GM23338 (cell line): ENCODE data around the gene TTLL9. TPM values are rescaled to one million over a fixed set of nuclear protein-coding genes. Genes with fewer than 3 reads are reported as not detected.

Source experiments
- ATAC-seq: fragments of 200-7000 bp; cut with Tn5 transposase; 3 replicates; pipeline ENCODE4 v1.9.1; 2020
- DNase-seq: peaks from one replicate; pipeline ENCODE4 v3.0.0-alpha.2; 2015; ENCODE audit warnings: low spot score
- H2AFZ ChIP-seq: fragments of 200-600 bp; sonication (generic); 2 replicates; pipeline ENCODE4 v1.8.0; 2016; ENCODE audit warnings: antibody characterized with exemption, mild to moderate bottlenecking, moderate library complexity
- H3F3A ChIP-seq: fragments of 200-600 bp; sonication (generic); replicated peaks from 2 replicates; pipeline ENCODE4 v1.8.0; 2017; ENCODE audit warnings: antibody characterized with exemption, mixed run types, low read depth
- H3K27ac ChIP-seq: fragments of 200-600 bp; sonication (generic); 2 replicates; pipeline ENCODE4 v1.6.1; 2016; ENCODE audit warnings: low read depth
- H3K27me3 ChIP-seq: fragments of 200-600 bp; sonication (generic); 2 replicates; pipeline ENCODE4 v1.8.0; 2016; ENCODE audit warnings: mild to moderate bottlenecking, mixed run types, moderate library complexity; ENCODE audit not compliant: insufficient read depth
- H3K36me3 ChIP-seq: fragments of 200-600 bp; sonication (generic); 2 replicates; pipeline ENCODE4 v1.8.0; 2016; ENCODE audit warnings: mild to moderate bottlenecking; ENCODE audit not compliant: insufficient read depth
- H3K4me1 ChIP-seq: fragments of 200-600 bp; sonication (generic); 2 replicates; pipeline ENCODE4 v1.8.0; 2016; ENCODE audit warnings: mild to moderate bottlenecking, moderate library complexity; ENCODE audit not compliant: insufficient read depth
- H3K4me2 ChIP-seq: fragments of 200-600 bp; sonication (generic); 2 replicates; pipeline ENCODE4 v1.7.1; 2017; ENCODE audit warnings: mixed run types
- H3K4me3 ChIP-seq: fragments of 200-600 bp; sonication (generic); 2 replicates; pipeline ENCODE4 v1.6.1; 2016; ENCODE audit warnings: mixed run types
- H3K79me2 ChIP-seq: fragments of 200-600 bp; sonication (generic); replicated peaks from 2 replicates; pipeline ENCODE4 v1.8.0; 2017; ENCODE audit warnings: mild to moderate bottlenecking; ENCODE audit not compliant: insufficient read depth
- H3K9me2 ChIP-seq: fragments of 200-600 bp; sonication (generic); 2 replicates; pipeline ENCODE4 v1.8.0; 2017; ENCODE audit not compliant: insufficient read depth
- H4K20me1 ChIP-seq: fragments of 200-600 bp; sonication (generic); replicated peaks from 2 replicates; pipeline ENCODE4 v1.8.0; 2017; ENCODE audit warnings: mild to moderate bottlenecking; ENCODE audit not compliant: insufficient read depth
- H3K27ac Mint-ChIP-seq: 2 replicates; pipeline ENCODE4 v1.8.0; 2020; ENCODE audit warnings: inconsistent platforms, mild to moderate bottlenecking, moderate library complexity, mixed read lengths
- H3K27me3 Mint-ChIP-seq: 3 replicates; pipeline ENCODE4 v1.8.0; 2022; ENCODE audit warnings: low read depth, mild to moderate bottlenecking, moderate library complexity, mixed read lengths, inconsistent platforms; ENCODE audit not compliant: insufficient read depth, poor library complexity
- H3K36me3 Mint-ChIP-seq: 3 replicates; pipeline ENCODE4 v1.8.0; 2021; ENCODE audit warnings: low read depth, mild to moderate bottlenecking, inconsistent platforms, moderate library complexity, mixed read lengths
- H3K4me1 Mint-ChIP-seq: 3 replicates; pipeline ENCODE4 v1.8.0; 2020; ENCODE audit warnings: mild to moderate bottlenecking, inconsistent platforms, mixed read lengths
- H3K4me3 Mint-ChIP-seq: 3 replicates; pipeline ENCODE4 v1.8.0; 2021; ENCODE audit warnings: moderate library complexity, mild to moderate bottlenecking, inconsistent platforms, mixed read lengths
- H3K9me3 Mint-ChIP-seq: 3 replicates; pipeline ENCODE4 v1.8.0; 2020; ENCODE audit warnings: moderate library complexity, mild to moderate bottlenecking, inconsistent platforms, mixed read lengths
- CREB1 ChIP-seq: fragments of 250-450 bp; sonication (Bioruptor Pico); IDR thresholded peaks from 2 replicates; pipeline ENCODE4 v1.5.0; 2020; ENCODE audit warnings: low read depth, mild to moderate bottlenecking, moderate library complexity
- EZH2 ChIP-seq: fragments of 200-600 bp; sonication (generic); IDR thresholded peaks from one replicate; pipeline ENCODE4 v1.8.0; 2017; ENCODE audit warnings: antibody characterized with exemption, mild to moderate bottlenecking, low read depth; ENCODE audit not compliant: unreplicated experiment
- EZH2phosphoT487 ChIP-seq: fragments of 200-600 bp; sonication (generic); IDR thresholded peaks from one replicate; pipeline ENCODE4 v1.8.1; 2018; ENCODE audit warnings: antibody characterized with exemption; ENCODE audit not compliant: unreplicated experiment
- JUNB ChIP-seq: IDR thresholded peaks from one replicate; pipeline ENCODE4 v1.6.1; 2016; ENCODE audit warnings: antibody characterized with exemption; ENCODE audit not compliant: unreplicated experiment
- NANOG ChIP-seq: IDR thresholded peaks from 2 replicates; pipeline ENCODE4 v1.6.1; 2016; ENCODE audit warnings: antibody characterized with exemption, borderline replicate concordance
- STAT1 ChIP-seq: IDR thresholded peaks from one replicate; pipeline ENCODE4 v1.6.1; 2016; ENCODE audit warnings: antibody characterized with exemption; ENCODE audit not compliant: unreplicated experiment
- ZNF331 ChIP-seq: fragments of 250-450 bp; sonication (Bioruptor Pico); IDR thresholded peaks from 2 replicates; pipeline ENCODE4 v1.5.0; 2020; ENCODE audit warnings: low read depth, mild to moderate bottlenecking, moderate library complexity
- polyA plus RNA-seq: library from polyadenylated mRNA; unstranded; fragments of >200 nt; fragmentation: Nextera tagmentation; extraction: Ambion mirVana; gene quantifications from 2 replicates; pipeline ENCODE4 v1.2.1, GENCODE V29; 2016
- total RNA-seq: library from RNA; depleted of rRNA; stranded (reverse); fragments of >200 nt; shearing (Covaris generic); gene quantifications from 2 replicates; pipeline ENCODE4 v1.2.3, GENCODE V29; 2014
- TF ChIP-seq, protein P1 (sequence below): IDR thresholded peaks from one replicate; pipeline ENCODE4 v1.6.1; 2018; ENCODE audit warnings: antibody characterized with exemption; ENCODE audit not compliant: unreplicated experiment
- TF ChIP-seq, protein P2 (sequence below): IDR thresholded peaks from 2 replicates; pipeline ENCODE4 v1.6.1; 2016; ENCODE audit warnings: antibody characterized with exemption
- TF ChIP-seq, protein P3 (sequence below), 2 experiments: fragments of 200-600 bp in 1 of 2; sonication (generic) in 1 of 2; conservative IDR thresholded peaks; 2 replicates each; pipeline versions ENCODE4 v1.5.1 to v1.6.1; 2016 to 2017; ENCODE audit warnings: antibody characterized with exemption in 2 of 2, low read depth in 2 of 2, mild to moderate bottlenecking in 2 of 2, moderate library complexity in 1 of 2

The TTLL9 gene
- total and polyA plus RNA-seq, 2 experiments from 2014 or later: not detected

DNA sequence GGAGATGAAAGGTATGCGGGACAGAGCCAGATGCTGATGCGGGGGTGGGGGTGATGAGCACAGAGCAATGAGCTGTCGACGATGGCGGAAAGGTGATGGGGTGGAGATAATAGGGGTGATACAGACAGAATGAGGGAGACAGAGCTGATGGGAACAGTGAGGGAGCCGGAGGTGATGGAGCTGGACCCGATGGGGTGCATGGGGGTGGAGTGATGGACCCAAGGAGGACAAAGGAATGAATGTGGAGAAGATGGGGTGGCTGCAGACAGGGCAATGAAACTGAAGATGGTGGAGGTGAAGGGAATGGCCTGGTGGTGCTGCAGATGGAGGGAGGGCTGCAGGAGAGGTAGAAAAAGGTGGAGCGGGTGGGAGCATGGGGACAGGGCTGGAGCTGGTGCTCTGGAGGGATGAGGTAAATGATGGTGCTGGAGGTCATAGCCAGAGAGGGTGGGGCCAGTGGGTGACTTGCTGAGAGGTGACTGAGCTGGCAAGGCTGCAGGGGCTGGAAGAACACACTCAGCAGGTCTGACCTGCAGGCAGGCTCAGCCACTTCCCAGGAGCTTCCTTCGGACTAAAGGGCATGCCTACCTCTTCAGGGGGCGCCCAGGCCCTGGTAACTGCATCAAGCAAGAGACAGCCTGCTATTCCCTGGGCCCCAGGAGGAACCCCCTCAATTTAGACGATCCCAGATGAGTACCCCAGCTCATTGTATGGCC is 19.0 kb upstream of the TTLL9 start (continued):
- TF ChIP-seq, protein P1, sequence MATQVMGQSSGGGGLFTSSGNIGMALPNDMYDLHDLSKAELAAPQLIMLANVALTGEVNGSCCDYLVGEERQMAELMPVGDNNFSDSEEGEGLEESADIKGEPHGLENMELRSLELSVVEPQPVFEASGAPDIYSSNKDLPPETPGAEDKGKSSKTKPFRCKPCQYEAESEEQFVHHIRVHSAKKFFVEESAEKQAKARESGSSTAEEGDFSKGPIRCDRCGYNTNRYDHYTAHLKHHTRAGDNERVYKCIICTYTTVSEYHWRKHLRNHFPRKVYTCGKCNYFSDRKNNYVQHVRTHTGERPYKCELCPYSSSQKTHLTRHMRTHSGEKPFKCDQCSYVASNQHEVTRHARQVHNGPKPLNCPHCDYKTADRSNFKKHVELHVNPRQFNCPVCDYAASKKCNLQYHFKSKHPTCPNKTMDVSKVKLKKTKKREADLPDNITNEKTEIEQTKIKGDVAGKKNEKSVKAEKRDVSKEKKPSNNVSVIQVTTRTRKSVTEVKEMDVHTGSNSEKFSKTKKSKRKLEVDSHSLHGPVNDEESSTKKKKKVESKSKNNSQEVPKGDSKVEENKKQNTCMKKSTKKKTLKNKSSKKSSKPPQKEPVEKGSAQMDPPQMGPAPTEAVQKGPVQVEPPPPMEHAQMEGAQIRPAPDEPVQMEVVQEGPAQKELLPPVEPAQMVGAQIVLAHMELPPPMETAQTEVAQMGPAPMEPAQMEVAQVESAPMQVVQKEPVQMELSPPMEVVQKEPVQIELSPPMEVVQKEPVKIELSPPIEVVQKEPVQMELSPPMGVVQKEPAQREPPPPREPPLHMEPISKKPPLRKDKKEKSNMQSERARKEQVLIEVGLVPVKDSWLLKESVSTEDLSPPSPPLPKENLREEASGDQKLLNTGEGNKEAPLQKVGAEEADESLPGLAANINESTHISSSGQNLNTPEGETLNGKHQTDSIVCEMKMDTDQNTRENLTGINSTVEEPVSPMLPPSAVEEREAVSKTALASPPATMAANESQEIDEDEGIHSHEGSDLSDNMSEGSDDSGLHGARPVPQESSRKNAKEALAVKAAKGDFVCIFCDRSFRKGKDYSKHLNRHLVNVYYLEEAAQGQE: no peak

DNA sequence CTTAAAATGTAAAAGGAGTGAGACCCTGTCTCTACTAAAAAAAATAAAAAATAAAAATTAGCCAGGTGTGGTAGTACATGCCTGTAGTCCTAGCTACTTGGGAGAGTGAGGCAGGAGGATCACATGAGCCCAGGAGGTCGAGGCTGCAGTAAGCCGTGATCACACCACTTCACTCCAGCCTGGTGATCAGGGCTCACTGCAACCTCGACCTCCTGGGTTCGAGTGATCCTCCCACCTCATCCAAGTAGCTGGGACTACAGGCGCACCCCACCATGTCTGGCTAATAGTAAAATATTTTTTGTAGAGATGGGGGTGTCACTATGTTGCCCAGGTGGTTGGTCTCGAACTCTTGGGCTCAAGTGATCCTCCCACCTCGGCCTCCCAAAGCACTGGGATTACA is 17.0 kb upstream of the TTLL9 start:
- no peaks in the 10 kb centered on the region; the same call in 1 of the 2 replicates for H4K20me1 ChIP-seq
- H3K4me1 ChIP-seq: peaks cover 25% of the 10 kb centered on the region
- Mint-ChIP-seq H3K4me3 (no peak overlapping the region), H3K36me3 (no peaks in the 10 kb centered on the region), H3K27ac (no peak overlapping the region), H3K27me3 (peaks cover 31% of the 10 kb centered on the region), H3K9me3 (peaks cover 34% of the 10 kb centered on the region), H3K4me1 (peaks cover 6% of the 10 kb centered on the region; the same call in 2 of the 3 replicates)
- DNase-seq (no peak), ATAC-seq (no peak)
- H3F3A ChIP-seq: no peaks in the 10 kb centered on the region; the same call in 1 of the 2 replicates
- no peak for TF ChIP-seq EZH2
- TF ChIP-seq, protein P1: no peak
- H3K27me3 ChIP-seq: peaks cover 45% of the 10 kb centered on the region
- no peak overlapping the region for H3K4me3 ChIP-seq
- H3K4me2 ChIP-seq: no peak overlapping the region
- H2AFZ ChIP-seq: no peak overlapping the region
- H3K27ac ChIP-seq: no peak overlapping the region
- H3K36me3 ChIP-seq: no peaks in the 10 kb centered on the region
- no peaks in the 10 kb centered on the region for H3K79me2 ChIP-seq
- no peaks in the 10 kb centered on the region for H3K9me2 ChIP-seq

DNA sequence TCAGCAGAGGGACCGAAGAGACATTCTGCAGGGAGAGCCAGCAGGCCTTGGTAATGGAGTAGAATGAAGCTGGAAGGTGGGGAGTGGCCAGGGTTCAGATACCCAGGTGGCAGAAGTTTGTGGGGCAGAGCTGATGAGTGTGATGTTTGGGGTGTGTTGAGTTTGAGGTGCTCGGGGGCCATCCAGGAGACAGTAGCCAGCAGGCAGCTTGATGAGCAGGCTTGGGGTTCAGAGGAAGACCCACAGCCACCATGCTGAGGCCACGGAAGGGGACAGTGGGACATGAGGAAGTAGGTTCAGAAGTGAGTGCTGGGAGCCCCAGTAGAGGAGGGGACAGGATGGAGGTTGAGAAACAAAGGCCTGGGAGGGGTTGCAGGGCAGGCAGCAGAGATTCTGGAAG is 13.9 kb upstream of the TTLL9 start:
- Histone ChIP-seq H3K27ac (no peak overlapping the region), H3K36me3 (no peaks in the 10 kb centered on the region), H3K27me3 (peaks cover 35% of the 10 kb centered on the region), H3K79me2 (no peaks in the 10 kb centered on the region), H3K9me2 (no peaks in the 10 kb centered on the region), H2AFZ (peak overlapping the region; percentile 88), H3K4me3 (no peak overlapping the region), H4K20me1 (no peaks in the 10 kb centered on the region; the same call in none of the 2 replicates), H3F3A (peaks cover 13% of the 10 kb centered on the region), H3K4me1 (peaks cover 29% of the 10 kb centered on the region), H3K4me2 (peak overlapping the region; percentile 43; the same call in 1 of the 2 replicates)
- DNase-seq (no peak), ATAC-seq (no peak)
- Mint-ChIP-seq H3K4me1 (peaks cover 8% of the 10 kb centered on the region), H3K4me3 (no peak overlapping the region), H3K36me3 (no peaks in the 10 kb centered on the region), H3K9me3 (peaks cover 20% of the 10 kb centered on the region; the same call in 2 of the 3 replicates), H3K27ac (no peak overlapping the region), H3K27me3 (peaks cover 31% of the 10 kb centered on the region)
- TF ChIP-seq EZH2 (no peak), JUNB (no peak), STAT1 (no peak), NANOG (no peak), CREB1 (CRISPR knock-in tag) (no peak), EZH2phosphoT487 (no peak), ZNF331 (CRISPR knock-in tag) (no peak)
- TF ChIP-seq, protein P2, sequence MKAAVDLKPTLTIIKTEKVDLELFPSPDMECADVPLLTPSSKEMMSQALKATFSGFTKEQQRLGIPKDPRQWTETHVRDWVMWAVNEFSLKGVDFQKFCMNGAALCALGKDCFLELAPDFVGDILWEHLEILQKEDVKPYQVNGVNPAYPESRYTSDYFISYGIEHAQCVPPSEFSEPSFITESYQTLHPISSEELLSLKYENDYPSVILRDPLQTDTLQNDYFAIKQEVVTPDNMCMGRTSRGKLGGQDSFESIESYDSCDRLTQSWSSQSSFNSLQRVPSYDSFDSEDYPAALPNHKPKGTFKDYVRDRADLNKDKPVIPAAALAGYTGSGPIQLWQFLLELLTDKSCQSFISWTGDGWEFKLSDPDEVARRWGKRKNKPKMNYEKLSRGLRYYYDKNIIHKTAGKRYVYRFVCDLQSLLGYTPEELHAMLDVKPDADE: no peak
- TF ChIP-seq, protein P3, sequence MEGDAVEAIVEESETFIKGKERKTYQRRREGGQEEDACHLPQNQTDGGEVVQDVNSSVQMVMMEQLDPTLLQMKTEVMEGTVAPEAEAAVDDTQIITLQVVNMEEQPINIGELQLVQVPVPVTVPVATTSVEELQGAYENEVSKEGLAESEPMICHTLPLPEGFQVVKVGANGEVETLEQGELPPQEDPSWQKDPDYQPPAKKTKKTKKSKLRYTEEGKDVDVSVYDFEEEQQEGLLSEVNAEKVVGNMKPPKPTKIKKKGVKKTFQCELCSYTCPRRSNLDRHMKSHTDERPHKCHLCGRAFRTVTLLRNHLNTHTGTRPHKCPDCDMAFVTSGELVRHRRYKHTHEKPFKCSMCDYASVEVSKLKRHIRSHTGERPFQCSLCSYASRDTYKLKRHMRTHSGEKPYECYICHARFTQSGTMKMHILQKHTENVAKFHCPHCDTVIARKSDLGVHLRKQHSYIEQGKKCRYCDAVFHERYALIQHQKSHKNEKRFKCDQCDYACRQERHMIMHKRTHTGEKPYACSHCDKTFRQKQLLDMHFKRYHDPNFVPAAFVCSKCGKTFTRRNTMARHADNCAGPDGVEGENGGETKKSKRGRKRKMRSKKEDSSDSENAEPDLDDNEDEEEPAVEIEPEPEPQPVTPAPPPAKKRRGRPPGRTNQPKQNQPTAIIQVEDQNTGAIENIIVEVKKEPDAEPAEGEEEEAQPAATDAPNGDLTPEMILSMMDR (conservative IDR thresholded peaks at IDR 0.05; ENCODE audit: low read depth in 2 of 2): no peak
